Mesendoderm (in vitro differentiated cells): ENCODE results near the gene LAMA3.

Experiments used
- DNase-seq: peaks from one replicate; pipeline ENCODE4 v3.0.0; 2013
- H2AK5ac ChIP-seq: 2 replicates; pipeline ENCODE4 v1.6.1; 2013; ENCODE audit warnings: low read length, inconsistent platforms
- H2BK120ac ChIP-seq: 2 replicates; pipeline ENCODE4 v1.6.1; 2013; ENCODE audit warnings: low read depth, mild to moderate bottlenecking, low read length, moderate library complexity, mixed read lengths
- H2BK15ac ChIP-seq: replicated peaks from 2 replicates; pipeline ENCODE4 v1.6.1; 2013; ENCODE audit warnings: low read depth, mild to moderate bottlenecking, moderate library complexity
- H2BK5ac ChIP-seq: 2 replicates; pipeline ENCODE4 v1.6.1; 2013; ENCODE audit warnings: low read length, inconsistent platforms
- H3K18ac ChIP-seq: 2 replicates; pipeline ENCODE4 v1.6.1; 2013; ENCODE audit warnings: mild to moderate bottlenecking, low read length, mixed read lengths
- H3K23ac ChIP-seq: one replicate; pipeline ENCODE4 v1.6.1; 2013; ENCODE audit warnings: low read length
- H3K27ac ChIP-seq: 2 replicates; pipeline ENCODE4 v1.5.1; 2013; ENCODE audit warnings: low read depth, mild to moderate bottlenecking, inconsistent platforms, low read length, moderate library complexity
- H3K27me3 ChIP-seq: 2 replicates; pipeline ENCODE4 v1.6.1; 2013; ENCODE audit warnings: low read length, control low read depth, mild to moderate bottlenecking, inconsistent platforms; ENCODE audit not compliant: insufficient read depth, poor library complexity
- H3K36me3 ChIP-seq: 2 replicates; pipeline ENCODE4 v1.6.1; 2013; ENCODE audit warnings: low read length, inconsistent platforms; ENCODE audit not compliant: control insufficient read depth, insufficient read depth
- H3K4ac ChIP-seq: one replicate; pipeline ENCODE4 v1.6.1; 2013; ENCODE audit warnings: low read depth, mild to moderate bottlenecking, low read length, moderate library complexity
- H3K4me1 ChIP-seq: 2 replicates; pipeline ENCODE4 v1.6.1; 2013; ENCODE audit warnings: low read depth, low read length, inconsistent platforms; ENCODE audit not compliant: control insufficient read depth
- H3K4me2 ChIP-seq: 2 replicates; pipeline ENCODE4 v1.6.1; 2013; ENCODE audit warnings: low read length
- H3K4me3 ChIP-seq: 2 replicates; pipeline ENCODE4 v1.5.1; 2013; ENCODE audit warnings: mild to moderate bottlenecking, low read length
- H3K56ac ChIP-seq: one replicate; pipeline ENCODE4 v1.6.1; 2013; ENCODE audit warnings: low read length
- H3K79me1 ChIP-seq: 2 replicates; pipeline ENCODE4 v1.6.1; 2013; ENCODE audit warnings: low read length, inconsistent platforms
- H3K79me2 ChIP-seq: 2 replicates; pipeline ENCODE4 v1.6.1; 2013; ENCODE audit warnings: mild to moderate bottlenecking, low read length; ENCODE audit not compliant: control insufficient read depth, insufficient read depth
- H3K9ac ChIP-seq: 2 replicates; pipeline ENCODE4 v1.6.1; 2013; ENCODE audit warnings: low read length, inconsistent platforms
- H4K5ac ChIP-seq: one replicate; pipeline ENCODE4 v1.6.1; 2013; ENCODE audit warnings: low read length
- H4K8ac ChIP-seq: one replicate; pipeline ENCODE4 v1.6.1; 2013; ENCODE audit warnings: low read depth, mild to moderate bottlenecking, control low read depth, low read length, moderate library complexity
- WGBS: extraction: QIAGEN DNeasy Blood & Tissue Kit; methylation state at CpG from one replicate; pipeline ENCODE4 v1.1.7; 2013; ENCODE audit warnings: low lambda C conversion rate, missing lambda C conversion rate; ENCODE audit not compliant: insufficient coverage; ENCODE audit errors: extremely low coverage; 5-methylcytosine and 5-hydroxymethylcytosine counted together

Gene LAMA3

DNA sequence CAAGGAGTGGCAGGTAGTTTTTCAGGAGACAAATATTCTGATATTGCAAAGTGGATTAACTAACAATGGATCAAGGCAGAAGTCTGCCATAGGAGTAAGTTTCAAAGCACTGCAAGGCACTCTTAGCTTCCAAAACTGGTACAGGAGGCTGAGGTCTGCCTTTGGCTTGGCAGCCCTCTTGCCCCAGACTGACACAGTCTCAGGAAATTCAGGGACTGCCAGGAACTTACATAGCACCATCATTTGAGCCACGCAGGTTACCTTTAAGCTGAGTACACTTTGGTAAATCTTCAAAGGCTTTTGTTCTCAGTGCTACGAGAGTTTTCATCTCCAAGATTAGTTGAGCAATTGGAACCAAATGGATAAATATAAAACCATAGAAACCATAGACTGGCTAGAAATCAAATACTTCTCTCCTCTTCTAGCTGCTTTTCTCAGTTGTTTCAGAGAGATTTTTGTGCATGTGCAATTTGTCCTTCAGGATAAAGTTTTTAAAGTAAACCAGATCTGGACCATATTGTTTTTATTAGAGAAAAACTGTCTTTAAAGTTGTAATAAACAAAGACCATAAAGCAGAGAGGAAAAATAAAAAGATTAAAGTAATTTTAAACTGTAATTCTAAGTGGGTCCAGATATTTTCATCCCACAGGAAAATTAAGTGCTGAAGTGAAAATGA lies 45.3 kb upstream of the LAMA3 start:
- Histone ChIP-seq H2AK5ac (no peak overlapping the region), H4K5ac (no peak overlapping the region), H3K4me3 (no peak overlapping the region), H3K23ac (no peak overlapping the region), H3K79me1 (no peaks in the 10 kb centered on the region), H3K27ac (no peak overlapping the region), H2BK120ac (no peak overlapping the region), H3K4me1 (no peaks in the 10 kb centered on the region), H3K18ac (no peak overlapping the region), H3K4me2 (no peak overlapping the region), H3K79me2 (no peaks in the 10 kb centered on the region), H3K27me3 (no peaks in the 10 kb centered on the region), H3K36me3 (no peaks in the 10 kb centered on the region), H3K56ac (no peak overlapping the region), H2BK5ac (no peak overlapping the region), H2BK15ac (no peak overlapping the region), H4K8ac (no peak overlapping the region), H3K9ac (no peak overlapping the region), H3K4ac (no peak overlapping the region)
- WGBS: no CpG with 5 or more reads among the region's 2 CpGs
- DNase-seq: no peak

DNA sequence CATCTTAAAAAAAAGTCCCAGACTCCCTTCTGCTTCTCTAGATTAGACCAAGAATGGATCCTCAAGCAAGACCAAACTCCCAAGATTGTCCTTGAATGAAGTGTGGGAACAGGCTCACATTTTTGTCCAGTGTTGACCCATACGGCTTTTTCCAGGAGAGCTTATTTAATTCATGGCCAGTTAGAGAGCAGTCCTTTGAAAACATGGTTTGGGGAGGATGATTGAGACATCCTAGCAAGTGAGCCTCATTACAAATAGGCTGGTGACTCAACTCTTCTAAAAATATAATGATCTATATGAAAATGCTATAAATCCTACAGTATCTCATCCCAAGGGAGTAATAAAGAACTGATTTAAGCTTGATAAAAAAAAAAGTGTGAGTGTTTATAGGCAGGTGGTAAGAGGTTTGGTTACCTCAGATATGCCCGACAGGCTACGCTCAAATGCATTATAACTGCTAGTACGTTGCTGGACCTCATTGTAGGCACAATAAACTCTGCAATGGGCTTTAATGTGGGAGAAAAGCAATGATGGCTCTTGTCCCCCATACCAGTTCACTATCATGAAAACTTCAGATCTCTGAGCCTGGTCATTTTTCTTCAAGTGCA lies 43.6 kb upstream of the LAMA3 start:
- Histone ChIP-seq H3K27ac (no peak overlapping the region), H2BK120ac (no peak overlapping the region), H3K23ac (no peak overlapping the region), H3K4me2 (no peak overlapping the region), H3K79me2 (no peaks in the 10 kb centered on the region), H3K18ac (no peak overlapping the region), H3K79me1 (no peaks in the 10 kb centered on the region), H2AK5ac (no peak overlapping the region), H3K4me1 (no peaks in the 10 kb centered on the region), H4K5ac (no peak overlapping the region), H2BK15ac (no peak overlapping the region), H3K4ac (no peak overlapping the region), H3K9ac (no peak overlapping the region), H3K4me3 (no peak overlapping the region), H4K8ac (no peak overlapping the region), H3K56ac (no peak overlapping the region), H3K27me3 (no peaks in the 10 kb centered on the region), H2BK5ac (no peak overlapping the region), H3K36me3 (no peaks in the 10 kb centered on the region)
- no peak for DNase-seq
- WGBS: no CpG with 5 or more reads among the region's 4 CpGs

DNA sequence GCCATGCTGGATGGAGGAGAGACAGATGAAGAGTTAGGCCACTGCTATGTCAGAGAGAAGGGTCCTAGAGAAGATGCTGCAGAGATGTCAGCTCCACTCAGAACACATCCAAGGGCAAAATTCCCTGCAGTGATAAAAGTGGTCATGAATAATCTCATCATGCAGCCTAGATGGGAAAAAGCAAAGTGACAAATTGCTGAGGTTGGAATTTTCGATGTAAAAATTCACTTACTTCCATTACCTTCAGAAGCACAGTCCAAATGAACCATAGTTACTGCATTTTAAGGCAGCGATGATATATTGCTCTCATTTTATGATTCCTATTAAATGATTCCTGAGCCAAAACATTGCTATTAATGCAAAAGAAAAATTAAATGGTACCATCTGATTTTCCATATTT lies 43.0 kb upstream of the LAMA3 start:
- Histone ChIP-seq H2AK5ac (no peak overlapping the region), H3K23ac (no peak overlapping the region)

GRCh38 chr18:23648456-23648855 lies 40.8 kb upstream of the LAMA3 start:
- Histone ChIP-seq H3K27ac (no peak overlapping the region), H3K27me3 (no peaks in the 10 kb centered on the region), H3K79me1 (no peaks in the 10 kb centered on the region), H3K4me3 (no peak overlapping the region), H2AK5ac (no peak overlapping the region), H3K4ac (no peak overlapping the region), H3K4me1 (no peaks in the 10 kb centered on the region), H2BK120ac (no peak overlapping the region), H3K18ac (no peak overlapping the region), H3K4me2 (no peak overlapping the region), H3K79me2 (no peaks in the 10 kb centered on the region), H2BK5ac (no peak overlapping the region), H2BK15ac (no peak overlapping the region), H4K8ac (no peak overlapping the region), H3K9ac (no peak overlapping the region), H3K23ac (no peak overlapping the region), H3K36me3 (no peaks in the 10 kb centered on the region), H3K56ac (no peak overlapping the region), H4K5ac (no peak overlapping the region)
- no peak for DNase-seq
- WGBS: no CpG with 5 or more reads among the region's 3 CpGs

More for the DNA sequence above, 43.0 kb upstream of the LAMA3 start:
- H3K27me3 ChIP-seq: no peaks in the 10 kb centered on the region
- no peak overlapping the region for H3K56ac ChIP-seq
- no peaks in the 10 kb centered on the region for H3K79me1 ChIP-seq
- no peak overlapping the region for H4K8ac ChIP-seq
- DNase-seq: no peak
- no peak overlapping the region for H2BK120ac ChIP-seq
- no peaks in the 10 kb centered on the region for H3K79me2 ChIP-seq
- no peak overlapping the region for H2BK5ac ChIP-seq
- H3K9ac ChIP-seq: no peak overlapping the region
- no peak overlapping the region for H3K27ac ChIP-seq
- no peaks in the 10 kb centered on the region for H3K36me3 ChIP-seq
- no peak overlapping the region for H3K4me2 ChIP-seq
- no peak overlapping the region for H2BK15ac ChIP-seq
- no peak overlapping the region for H3K4ac ChIP-seq
- no CpG with 5 or more reads among the region's 2 CpGs for WGBS
- H3K18ac ChIP-seq: no peak overlapping the region
- no peaks in the 10 kb centered on the region for H3K4me1 ChIP-seq
- H4K5ac ChIP-seq: no peak overlapping the region
- no peak overlapping the region for H3K4me3 ChIP-seq

DNA sequence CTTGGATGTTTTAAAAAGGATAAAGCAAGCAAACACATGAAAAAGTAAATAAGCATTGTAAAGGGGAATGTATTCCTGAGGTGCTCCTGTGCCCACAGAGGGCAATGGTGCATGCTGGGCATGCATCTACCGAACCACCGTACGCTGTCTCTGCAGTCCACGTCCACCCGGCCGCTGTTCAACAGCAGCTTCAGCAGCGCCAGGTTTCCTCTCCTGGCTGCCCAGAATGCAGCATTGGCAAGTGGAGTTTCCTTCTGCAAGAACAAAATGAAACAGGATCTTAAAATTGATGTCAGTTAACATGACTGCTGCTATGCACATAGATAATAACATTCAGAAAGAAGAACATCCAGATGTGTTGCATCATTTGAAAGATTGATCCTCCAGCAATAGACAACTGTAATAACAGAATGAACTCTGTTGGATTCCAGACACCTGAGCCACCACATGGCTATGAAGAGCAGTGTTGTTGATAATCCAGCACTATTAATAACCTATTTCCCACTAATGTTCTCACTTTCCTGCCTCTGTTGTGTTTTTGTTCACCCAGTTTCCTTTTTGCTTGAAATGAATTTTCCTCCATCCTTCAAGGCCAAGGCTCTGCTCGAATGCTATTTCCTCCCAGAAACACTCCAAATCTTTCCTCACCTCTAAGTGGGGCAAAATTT lies 40.2 kb upstream of the LAMA3 start:
- no peak overlapping the region for H3K9ac ChIP-seq
- no peaks in the 10 kb centered on the region for H3K79me2 ChIP-seq
- no peak overlapping the region for H2AK5ac ChIP-seq
- H3K79me1 ChIP-seq: no peaks in the 10 kb centered on the region
- no peaks in the 10 kb centered on the region for H3K4me1 ChIP-seq
- no peak overlapping the region for H4K5ac ChIP-seq
- no peak overlapping the region for H3K23ac ChIP-seq
- no peak overlapping the region for H2BK120ac ChIP-seq
- no peak for DNase-seq
- no peak overlapping the region for H3K4me3 ChIP-seq
- H3K36me3 ChIP-seq: no peaks in the 10 kb centered on the region
- H3K4ac ChIP-seq: no peak overlapping the region
- no peaks in the 10 kb centered on the region for H3K27me3 ChIP-seq
- H3K18ac ChIP-seq: no peak overlapping the region
- H3K4me2 ChIP-seq: no peak overlapping the region
- no peak overlapping the region for H4K8ac ChIP-seq
- no CpG with 5 or more reads among the region's 8 CpGs for WGBS
- no peak overlapping the region for H2BK15ac ChIP-seq
- H3K27ac ChIP-seq: no peak overlapping the region
- no peak overlapping the region for H2BK5ac ChIP-seq
- no peak overlapping the region for H3K56ac ChIP-seq
